GM21381 (cell line): ENCODE data around the gene DYNLRB2.

Source experiments
- ATAC-seq: cut with Tn5 transposase; IDR thresholded peaks from one replicate; pipeline ENCODE4 v1.9.1; 2021; ENCODE audit warnings: mild to moderate bottlenecking, moderate library complexity; ENCODE audit not compliant: unreplicated experiment

DYNLRB2 gene

GRCh38 chr16:80594756-80595155 lies 54.0 kb downstream of the DYNLRB2 start:
- no peak for ATAC-seq

DNA sequence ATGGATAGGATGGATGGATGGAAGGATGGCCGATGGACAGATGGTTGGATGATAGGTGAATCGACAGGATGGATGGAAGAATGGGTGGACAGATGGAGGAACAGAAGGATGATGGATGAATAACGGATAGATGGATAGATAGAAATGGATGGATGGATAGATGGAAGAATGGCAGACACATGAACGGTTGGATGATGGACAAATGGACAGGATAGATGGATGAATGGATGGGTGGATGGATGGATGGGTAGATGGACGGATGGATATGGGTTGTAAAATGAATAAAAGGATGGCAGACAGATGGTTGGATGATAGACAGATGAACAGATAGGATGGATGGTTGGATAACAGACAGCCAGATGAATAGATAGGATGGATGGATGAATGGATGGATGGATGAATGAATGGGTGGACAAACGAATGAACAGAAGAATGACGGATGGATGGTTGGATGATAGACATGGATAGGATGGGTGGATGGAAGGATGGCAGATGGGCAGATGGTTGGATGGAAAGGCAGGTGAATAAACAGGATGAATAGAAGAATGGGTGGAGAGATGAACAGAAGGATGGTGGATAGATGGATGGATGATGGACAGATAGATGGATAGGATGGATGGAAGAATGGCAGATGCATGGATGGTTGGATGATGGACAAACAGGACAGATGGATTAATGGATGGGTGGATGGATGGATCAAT lies 55.9 kb downstream of the DYNLRB2 start:
- ATAC-seq = no peak

DNA sequence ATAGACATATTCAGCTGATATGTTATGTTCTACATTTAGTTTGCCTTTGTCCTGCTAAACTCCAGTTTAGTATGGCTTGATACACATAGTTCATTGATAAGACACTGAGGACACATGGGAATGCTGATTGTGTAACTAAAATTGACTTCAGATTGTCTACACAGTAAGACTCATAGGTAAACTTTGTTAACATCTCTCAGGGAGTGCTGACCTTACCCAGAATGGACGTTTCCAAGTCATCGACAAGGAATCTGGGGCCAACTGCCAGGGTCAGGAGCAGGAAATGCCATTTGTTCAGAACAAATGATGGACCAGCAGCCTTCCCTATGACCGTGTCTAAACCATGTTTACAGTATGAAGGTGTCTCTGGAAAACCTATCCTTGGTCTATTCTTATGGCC lies 58.7 kb downstream of the DYNLRB2 start:
- no peak for ATAC-seq
